Central memory CD4-positive, alpha-beta T cell (primary cell): ENCODE data around the gene SEC16A.

Experiments
- DNase-seq: peaks from one replicate; pipeline ENCODE4 v3.0.0; 2022
- total RNA-seq, 3 experiments: gene quantifications; one replicate each; lab custom pipeline; 2026; lab: John Stamatoyannopoulos, UW

The SEC16A gene, protein sequence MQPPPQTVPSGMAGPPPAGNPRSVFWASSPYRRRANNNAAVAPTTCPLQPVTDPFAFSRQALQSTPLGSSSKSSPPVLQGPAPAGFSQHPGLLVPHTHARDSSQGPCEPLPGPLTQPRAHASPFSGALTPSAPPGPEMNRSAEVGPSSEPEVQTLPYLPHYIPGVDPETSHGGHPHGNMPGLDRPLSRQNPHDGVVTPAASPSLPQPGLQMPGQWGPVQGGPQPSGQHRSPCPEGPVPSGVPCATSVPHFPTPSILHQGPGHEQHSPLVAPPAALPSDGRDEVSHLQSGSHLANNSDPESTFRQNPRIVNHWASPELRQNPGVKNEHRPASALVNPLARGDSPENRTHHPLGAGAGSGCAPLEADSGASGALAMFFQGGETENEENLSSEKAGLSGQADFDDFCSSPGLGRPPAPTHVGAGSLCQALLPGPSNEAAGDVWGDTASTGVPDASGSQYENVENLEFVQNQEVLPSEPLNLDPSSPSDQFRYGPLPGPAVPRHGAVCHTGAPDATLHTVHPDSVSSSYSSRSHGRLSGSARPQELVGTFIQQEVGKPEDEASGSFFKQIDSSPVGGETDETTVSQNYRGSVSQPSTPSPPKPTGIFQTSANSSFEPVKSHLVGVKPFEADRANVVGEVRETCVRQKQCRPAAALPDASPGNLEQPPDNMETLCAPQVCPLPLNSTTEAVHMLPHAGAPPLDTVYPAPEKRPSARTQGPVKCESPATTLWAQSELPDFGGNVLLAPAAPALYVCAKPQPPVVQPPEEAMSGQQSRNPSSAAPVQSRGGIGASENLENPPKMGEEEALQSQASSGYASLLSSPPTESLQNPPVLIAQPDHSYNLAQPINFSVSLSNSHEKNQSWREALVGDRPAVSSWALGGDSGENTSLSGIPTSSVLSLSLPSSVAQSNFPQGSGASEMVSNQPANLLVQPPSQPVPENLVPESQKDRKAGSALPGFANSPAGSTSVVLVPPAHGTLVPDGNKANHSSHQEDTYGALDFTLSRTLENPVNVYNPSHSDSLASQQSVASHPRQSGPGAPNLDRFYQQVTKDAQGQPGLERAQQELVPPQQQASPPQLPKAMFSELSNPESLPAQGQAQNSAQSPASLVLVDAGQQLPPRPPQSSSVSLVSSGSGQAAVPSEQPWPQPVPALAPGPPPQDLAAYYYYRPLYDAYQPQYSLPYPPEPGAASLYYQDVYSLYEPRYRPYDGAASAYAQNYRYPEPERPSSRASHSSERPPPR (N-terminal part only)
- 158 to 220 (median 197) reads per million in 3 experiments for total RNA-seq

GRCh38 chr9:136482793-136483588 is at the start of gene SEC16A:
TSS of gene SEC16A (minus strand) at chr9:136483040. CDS start at chr9:136477615, 5,425 bp downstream.
- DNase-seq, result peak; percentile 98

DNA sequence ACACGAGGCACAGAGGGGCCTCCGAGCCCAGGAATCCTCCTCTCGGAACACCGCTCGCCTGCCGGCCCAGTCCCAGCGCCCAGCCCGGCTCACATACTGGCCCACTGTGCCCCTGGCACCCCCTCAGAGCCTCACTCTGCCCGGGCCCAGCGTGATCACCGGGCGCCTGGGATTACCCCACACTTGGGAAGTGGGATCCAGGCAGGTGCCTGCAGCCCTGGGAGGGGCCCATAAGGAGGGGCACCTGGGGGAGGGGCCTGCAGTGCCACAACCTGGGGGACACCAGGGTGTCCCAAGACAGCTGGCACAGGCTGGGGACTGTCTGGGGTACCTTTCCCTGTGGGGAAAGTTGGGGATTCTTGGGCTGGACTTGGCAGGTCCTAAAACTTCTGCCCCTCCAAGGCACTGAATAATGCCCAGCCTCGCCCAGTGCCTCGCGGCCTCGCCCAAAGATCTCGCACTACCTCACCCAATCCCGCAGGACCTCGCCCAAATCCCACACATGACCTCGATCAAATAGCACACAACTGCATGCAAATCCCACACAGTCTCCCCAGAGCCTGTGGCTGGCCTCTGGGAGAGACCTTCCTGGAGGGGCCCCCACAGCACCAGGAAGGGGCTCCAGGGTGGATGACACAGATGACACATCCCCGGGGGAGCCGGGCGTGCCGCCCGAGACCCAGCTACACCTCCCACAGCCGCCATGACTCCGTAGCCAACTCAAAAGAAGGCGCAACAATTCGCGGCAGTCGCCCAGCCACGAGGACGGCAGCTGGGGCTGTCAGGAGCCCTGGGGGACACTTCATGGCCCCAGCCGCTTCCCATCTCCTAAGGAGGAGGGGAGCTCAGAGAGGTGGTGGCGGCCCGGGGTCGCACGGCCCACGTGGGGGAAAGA is 49.3 kb upstream of the SEC16A start:
- DNase-seq, result no peak

GRCh38 chr9:136531186-136531903 is 48.5 kb upstream of the SEC16A start:
- no peak for DNase-seq

- DNase-seq, result no peak
Measured at GRCh38 chr9:136530461-136531089, 47.7 kb upstream of the SEC16A start.

GRCh38 chr9:136529516-136530460 is 46.9 kb upstream of the SEC16A start:
- no peak for DNase-seq

DNA sequence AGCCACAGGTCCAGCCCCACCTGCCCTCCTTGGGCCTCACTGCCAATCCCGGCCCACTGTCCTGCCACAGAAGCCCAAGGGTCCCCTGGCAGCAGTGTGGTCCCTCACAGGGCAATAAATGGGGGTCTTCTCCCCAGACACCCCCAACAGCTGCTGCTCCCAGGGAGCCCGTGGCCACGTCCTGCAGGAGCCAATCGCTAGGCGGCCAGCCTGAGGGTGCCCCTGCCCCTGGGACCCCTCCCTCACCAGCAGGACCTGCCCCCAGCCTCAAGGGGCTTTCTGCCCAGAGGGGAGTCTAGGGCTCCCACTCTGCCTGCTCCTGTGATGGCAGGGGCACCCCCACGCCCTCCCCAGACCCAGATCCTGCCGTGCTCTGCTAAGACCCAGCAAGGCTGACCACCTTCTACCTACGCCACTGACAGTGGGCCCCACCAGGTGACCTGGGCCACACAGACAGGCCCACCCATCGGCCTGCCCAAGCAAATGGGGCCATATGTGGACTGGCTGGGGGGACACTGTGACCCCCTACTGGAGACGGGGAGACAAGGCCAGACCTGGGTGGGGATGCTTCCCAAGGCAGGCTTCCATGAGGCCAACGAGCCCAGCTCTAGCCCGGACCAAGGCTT is 46.0 kb upstream of the SEC16A start:
- no peak for DNase-seq

DNA sequence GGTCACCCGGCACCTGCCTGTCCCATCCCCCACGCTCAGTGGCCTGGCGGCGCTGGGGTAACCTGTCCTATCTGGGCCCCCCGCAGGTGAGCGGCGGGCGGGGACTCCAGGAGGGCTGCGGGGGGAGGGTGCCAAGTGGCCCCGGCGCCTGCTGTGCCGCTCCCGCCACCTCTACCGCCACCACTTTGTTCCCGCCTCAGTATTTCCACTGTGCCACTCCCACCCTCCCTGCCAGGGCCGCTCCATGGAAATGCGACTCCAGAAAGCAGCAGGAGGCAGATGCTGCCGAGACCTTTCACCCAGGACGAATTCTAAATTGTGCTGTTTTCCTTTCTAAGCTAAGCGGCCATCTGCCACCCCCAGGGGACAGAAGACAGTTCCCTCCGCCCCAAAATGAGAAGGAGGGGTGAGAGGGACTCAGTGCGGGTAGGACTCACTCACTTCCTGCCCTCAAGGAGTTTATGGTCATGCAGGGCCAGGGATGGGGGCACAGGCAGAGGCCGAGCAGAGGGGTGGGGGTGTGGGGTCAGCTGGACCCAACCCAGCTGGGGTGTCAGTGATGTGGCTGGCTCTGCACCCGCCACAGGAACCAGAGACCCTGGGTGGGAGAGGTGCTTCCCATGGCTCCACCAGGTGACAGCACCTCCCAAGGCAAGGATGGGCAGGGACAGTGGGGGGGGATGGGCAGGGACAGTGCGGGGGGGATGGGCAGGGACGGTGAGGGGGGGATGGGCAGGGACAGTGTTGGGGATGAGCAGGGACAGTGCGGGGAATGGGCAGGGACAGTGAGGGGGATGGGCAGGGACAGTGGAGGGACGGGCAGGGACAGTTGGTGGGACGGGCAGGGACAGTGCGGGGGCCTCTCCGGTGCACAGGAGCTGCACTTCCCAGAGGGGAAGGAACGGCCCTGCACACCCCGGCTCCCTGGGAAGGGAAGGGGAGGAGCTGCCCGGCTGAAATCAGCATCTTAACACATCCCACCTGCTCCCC is 45.2 kb upstream of the SEC16A start:
- DNase-seq, result no peak

DNA sequence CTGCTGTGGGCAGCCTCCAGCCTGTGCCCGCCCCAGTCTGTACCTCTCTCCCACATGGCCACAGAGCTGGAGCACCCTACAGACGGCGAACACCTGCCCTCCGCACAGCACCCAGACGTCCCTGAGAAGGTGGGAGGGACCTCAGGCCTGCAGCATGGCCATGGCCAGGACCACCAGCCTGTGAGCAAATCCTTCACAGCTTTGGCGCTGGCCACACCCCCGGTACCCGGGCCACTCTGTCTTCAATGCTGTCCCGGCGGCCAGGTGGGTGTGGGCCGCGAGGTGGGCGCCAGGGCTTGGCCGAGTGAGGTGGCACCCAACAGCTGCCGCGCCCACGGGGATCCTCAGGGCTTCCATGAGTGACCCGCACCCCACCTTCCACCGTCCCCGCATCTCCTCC is 44.3 kb upstream of the SEC16A start:
- DNase-seq, result no peak

DNA sequence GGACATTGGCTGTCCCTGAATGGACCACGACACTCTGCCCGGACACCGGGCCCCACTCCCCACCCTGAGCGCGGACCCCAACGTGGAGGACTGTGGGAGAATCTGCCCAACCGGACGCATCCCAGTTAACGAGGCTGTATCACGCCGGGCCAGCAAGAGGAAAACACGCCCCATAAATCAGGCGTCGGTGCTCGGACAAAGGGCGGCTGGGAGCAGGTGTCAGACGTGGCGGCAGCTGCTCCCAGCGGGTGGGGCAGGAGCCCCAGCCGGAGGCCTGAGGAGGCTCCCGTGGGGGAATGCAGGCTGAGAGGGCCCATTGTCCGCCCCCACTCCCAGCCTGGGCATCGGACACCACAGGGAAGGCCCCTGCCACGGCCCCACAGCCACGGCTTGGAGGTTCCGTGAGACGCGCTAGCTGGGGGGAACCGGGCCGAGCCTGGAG is 43.8 kb upstream of the SEC16A start:
- DNase-seq, result no peak

DNA sequence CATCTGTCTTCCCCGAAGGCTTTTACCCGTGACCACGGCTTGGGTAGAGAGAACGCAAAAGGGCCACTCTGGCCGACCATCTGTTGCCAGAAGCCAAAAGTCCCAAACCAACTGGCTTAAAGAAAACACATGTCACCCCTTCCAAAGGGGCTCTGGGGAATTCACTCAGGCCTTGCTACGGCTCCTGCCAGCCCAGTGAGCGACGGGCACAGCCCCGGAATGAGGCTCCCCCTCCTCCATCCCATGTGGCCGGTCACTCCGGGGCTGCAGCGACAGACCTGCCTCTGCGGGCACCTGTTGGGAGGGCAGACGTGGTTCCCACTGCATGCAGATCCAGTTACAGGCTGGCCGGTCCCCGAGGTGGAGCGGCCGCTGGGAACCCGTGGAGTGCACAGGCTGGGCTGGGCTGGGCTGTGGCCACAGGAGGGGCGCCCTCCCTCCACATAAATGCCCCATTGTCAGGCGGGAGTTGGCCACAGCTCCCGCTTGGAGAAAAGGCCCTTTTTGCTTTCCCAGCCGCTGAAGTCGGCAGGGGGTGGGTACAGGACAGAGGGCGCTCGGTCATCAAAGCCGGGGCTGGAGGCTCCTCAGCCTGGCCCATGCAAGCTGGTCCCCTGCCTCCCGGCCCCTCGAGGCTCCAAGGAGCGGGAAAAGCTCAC is 43.1 kb upstream of the SEC16A start:
- DNase-seq, result no peak

GRCh38 chr9:136525207-136525606 is 42.4 kb upstream of the SEC16A start:
- no peak for DNase-seq

DNA sequence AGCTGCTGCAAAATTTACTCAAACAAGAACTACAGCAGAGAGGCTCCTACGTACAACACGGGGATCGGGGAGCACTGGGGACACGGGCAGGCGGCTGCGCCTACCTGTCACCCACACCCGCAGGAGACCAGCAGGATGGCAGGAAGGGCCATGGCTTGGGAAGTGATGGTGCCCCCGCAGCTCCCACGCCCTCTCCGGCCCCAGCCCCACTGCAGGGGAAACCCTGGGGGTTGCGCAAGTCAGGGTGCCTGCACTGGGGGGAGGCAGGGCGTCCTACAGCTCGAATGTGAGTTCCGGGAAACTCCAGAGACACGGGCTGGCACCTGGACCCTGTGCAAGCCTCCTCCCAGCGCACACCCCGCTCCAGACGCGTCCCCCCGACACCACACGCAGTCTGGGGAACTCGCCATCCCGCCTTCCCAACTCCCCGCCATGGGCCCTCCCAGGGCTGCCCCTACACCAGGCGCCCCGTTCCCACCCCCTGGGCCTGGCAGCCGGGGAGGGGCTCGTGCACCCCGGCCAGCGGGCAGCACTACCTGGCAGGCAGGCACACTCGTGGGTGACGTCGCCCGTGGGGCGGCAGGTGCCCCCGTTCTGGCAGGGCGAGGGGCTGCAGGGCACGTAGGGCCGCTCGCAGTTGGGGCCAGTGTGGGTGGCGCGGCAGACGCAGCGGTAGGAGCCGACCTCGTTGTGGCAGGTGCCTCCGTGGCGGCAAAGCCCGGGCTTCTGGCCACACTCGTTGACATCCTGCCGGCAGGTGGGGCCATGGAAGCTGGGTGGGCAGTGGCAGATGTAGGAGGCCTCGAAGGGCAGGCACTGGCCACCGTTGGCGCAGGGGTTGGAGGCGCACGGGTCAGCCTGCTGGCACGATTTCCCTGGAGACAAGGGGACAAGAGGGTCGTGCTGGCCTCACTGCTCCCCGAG is 39.7 kb upstream of the SEC16A start:
- DNase-seq, result no peak

DNA sequence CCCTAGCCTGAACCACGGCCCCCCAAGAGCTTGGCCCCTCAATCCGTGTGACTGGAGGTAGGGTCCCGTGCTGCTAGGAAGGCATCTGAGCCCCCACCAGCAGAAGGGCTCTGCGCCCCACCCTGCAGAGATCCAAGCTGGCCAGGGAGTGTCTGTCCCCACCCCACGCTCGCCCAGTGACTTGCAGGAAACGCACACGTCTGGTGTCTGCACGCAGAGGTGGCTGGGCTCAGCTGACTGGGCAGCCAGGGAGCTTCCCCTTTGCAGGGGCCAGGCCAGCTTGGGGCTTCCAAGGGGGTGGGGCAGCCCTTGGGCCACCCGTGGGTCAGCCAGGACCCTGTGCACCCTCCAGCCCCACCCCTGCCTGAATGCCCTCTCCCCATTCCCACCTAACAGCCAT is 38.7 kb upstream of the SEC16A start:
- no peak for DNase-seq

GRCh38 chr9:136520053-136520540 is 37.3 kb upstream of the SEC16A start:
- DNase-seq, result no peak
